PC-3 (cell line): Measurements from ENCODE around the gene PRDX3.

Source experiments
- CTCF ChIP-seq: fragments of 300-600 bp; sonication (generic); conservative IDR thresholded peaks from 2 replicates; pipeline ENCODE4 v1.5.1; 2017; ENCODE audit warnings: antibody characterized with exemption, low read depth, mild to moderate bottlenecking, low read length
- EZH2 ChIP-seq: fragments of 300-600 bp; sonication (generic); IDR thresholded peaks from one replicate; pipeline ENCODE4 v1.6.1; 2017; ENCODE audit warnings: antibody characterized with exemption, mild to moderate bottlenecking, low read length; ENCODE audit not compliant: unreplicated experiment

DNA sequence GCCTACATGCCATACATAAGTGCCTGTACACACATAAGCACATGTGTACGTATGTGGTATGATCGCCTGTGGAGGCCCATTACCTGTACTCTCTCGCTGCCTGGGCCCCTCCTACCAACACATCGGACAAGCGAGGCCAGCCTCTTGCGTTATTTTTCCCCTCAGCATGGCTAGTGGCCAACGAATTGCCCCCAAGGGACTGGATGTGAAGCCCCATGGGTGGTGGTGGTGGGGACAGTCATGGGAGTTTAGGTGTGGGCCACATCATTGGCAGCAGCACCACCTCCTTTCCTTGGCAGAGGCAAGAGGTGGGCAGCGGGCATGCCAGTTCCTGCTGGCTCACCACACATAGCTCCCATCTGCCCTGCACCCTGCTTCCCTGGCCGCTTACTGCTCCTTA lies 38.8 kb upstream of the PRDX3 start:
- TF ChIP-seq CTCF (no peak), EZH2 (no peak)
